ENCODE measurements around the gene GRIK3. TPM values are rescaled to one million over a fixed set of nuclear protein-coding genes. Genes with fewer than 3 reads are reported as not detected.

GRIK3 gene
- total RNA-seq, 1 experiment from 2014 or later, result 5.5 TPM

GRCh38 chr1:36792292-36792691 is 242.0 kb downstream of the GRIK3 start (continued):
- no peak for TF ChIP-seq ZNF317 (CRISPR knock-in tag; IDR thresholded peaks at IDR 0.05; ENCODE audit: borderline replicate concordance, low read depth)
- TF ChIP-seq ZNF232 (CRISPR knock-in tag; IDR thresholded peaks at IDR 0.05), result no peak

- CTCF ChIA-PET, result interaction anchor here (1.3 kb wide), 1 partner anchor 274 kb away, joined by 4 read pairs; no protein-coding TSS in a partner anchor
- ATAC-seq, result no peak
These were observed 244.1 kb downstream of the GRIK3 start for GRCh38 chr1:36790191-36790590.

GRCh38 chr1:36789535-36789934 is 244.8 kb downstream of the GRIK3 start:
- ChIA-PET CTCF (interaction anchor here (0.5 to 1.7 kb wide), 3 partner anchors 53 to 273 kb away, joined by 3 to 4 read pairs (median 3); no protein-coding TSS in a partner anchor), POLR2A (interaction anchor here (1.3 kb wide), 1 partner anchor 37 kb away, joined by 3 read pairs; no protein-coding TSS in a partner anchor)
- no peak for ATAC-seq
- no peak for TF ChIP-seq SOX15 (CRISPR knock-in tag; IDR thresholded peaks at IDR 0.05)
- TF ChIP-seq IRF1 (CRISPR knock-in tag; IDR thresholded peaks at IDR 0.05), result no peak
- TF ChIP-seq E2F5 (CRISPR knock-in tag; IDR thresholded peaks at IDR 0.05), result no peak
- TF ChIP-seq ARID4B (CRISPR knock-in tag; IDR thresholded peaks at IDR 0.05; ENCODE audit: borderline replicate concordance), result no peak
- TF ChIP-seq ZNF219 (CRISPR knock-in tag; IDR thresholded peaks at IDR 0.05; ENCODE audit: borderline replicate concordance), result no peak
- TF ChIP-seq TEAD1 (CRISPR knock-in tag; IDR thresholded peaks at IDR 0.05), result no peak
- TF ChIP-seq MAX (CRISPR knock-in tag; IDR thresholded peaks at IDR 0.05), result no peak
- TF ChIP-seq IRF2 (CRISPR knock-in tag; IDR thresholded peaks at IDR 0.05; ENCODE audit: borderline replicate concordance, low read depth), result no peak
- no peak for TF ChIP-seq ZNF263 (CRISPR knock-in tag; IDR thresholded peaks at IDR 0.05; ENCODE audit: low read depth)
- TF ChIP-seq HMGA2 (CRISPR knock-in tag; IDR thresholded peaks at IDR 0.05), result no peak
- no peak for TF ChIP-seq ZNF232 (CRISPR knock-in tag; IDR thresholded peaks at IDR 0.05)
- TF ChIP-seq SMAD3 (CRISPR knock-in tag; IDR thresholded peaks at IDR 0.05; ENCODE audit: borderline replicate concordance), result no peak
- no peak for TF ChIP-seq PRRX2 (CRISPR knock-in tag; IDR thresholded peaks at IDR 0.05)
- TF ChIP-seq JUN (CRISPR knock-in tag; IDR thresholded peaks at IDR 0.05), result no peak
- no peak for TF ChIP-seq ATF2 (CRISPR knock-in tag; IDR thresholded peaks at IDR 0.05; ENCODE audit: borderline replicate concordance, low read depth)
- TF ChIP-seq ZMAT4 (CRISPR knock-in tag; IDR thresholded peaks at IDR 0.05), result no peak
- TF ChIP-seq SP1 (CRISPR knock-in tag; conservative IDR thresholded peaks at IDR 0.05), result no peak
- TF ChIP-seq NR1H2 (CRISPR knock-in tag; IDR thresholded peaks at IDR 0.05), result no peak

More at GRCh38 chr1:36790191-36790590, 244.1 kb downstream of the GRIK3 start:
- TF ChIP-seq CBFB (CRISPR knock-in tag; IDR thresholded peaks at IDR 0.05; ENCODE audit: low read depth), result no peak
- TF ChIP-seq FOXJ3 (CRISPR knock-in tag; IDR thresholded peaks at IDR 0.05; ENCODE audit: borderline replicate concordance), result no peak
- TF ChIP-seq ELF4 (CRISPR knock-in tag; IDR thresholded peaks at IDR 0.05; ENCODE audit: low read depth), result no peak
- no peak for TF ChIP-seq ZNF232 (CRISPR knock-in tag; IDR thresholded peaks at IDR 0.05)
- TF ChIP-seq IRF2 (CRISPR knock-in tag; IDR thresholded peaks at IDR 0.05; ENCODE audit: borderline replicate concordance, low read depth), result no peak
- no peak for TF ChIP-seq ZNF121 (CRISPR knock-in tag; IDR thresholded peaks at IDR 0.05)
- no peak for TF ChIP-seq ZNF671 (CRISPR knock-in tag; IDR thresholded peaks at IDR 0.05)
- no peak for TF ChIP-seq NR1H2 (CRISPR knock-in tag; IDR thresholded peaks at IDR 0.05)
- TF ChIP-seq NFE2L1 (CRISPR knock-in tag; IDR thresholded peaks at IDR 0.05), result no peak
- TF ChIP-seq NR2C2 (CRISPR knock-in tag; IDR thresholded peaks at IDR 0.05), result no peak
- TF ChIP-seq ATF2 (CRISPR knock-in tag; IDR thresholded peaks at IDR 0.05; ENCODE audit: borderline replicate concordance, low read depth), result no peak
- no peak for TF ChIP-seq GTF2I (CRISPR knock-in tag; conservative IDR thresholded peaks at IDR 0.05)
- H3K4me3 Mint-ChIP-seq, result no peak overlapping the region
- H3K27ac Mint-ChIP-seq, result no peak overlapping the region
- POLR2A ChIA-PET, result no interaction called here
- H3K36me3 Mint-ChIP-seq, result no peaks in the 10 kb centered on the region
- no peak for DNase-seq (ENCODE audit: low spot score)
- peaks cover 9% of the 10 kb centered on the region for H3K4me1 Mint-ChIP-seq
- H3K27me3 Mint-ChIP-seq (ENCODE audit: low read depth), result peaks cover 5% of the 10 kb centered on the region; the same call in 1 of the 2 replicates
- H3K9me3 Mint-ChIP-seq, result peaks cover 11% of the 10 kb centered on the region; the same call in 1 of the 2 replicates

More at GRCh38 chr1:36789535-36789934, 244.8 kb downstream of the GRIK3 start:
- Mint-ChIP-seq H3K9me3 (peaks cover 11% of the 10 kb centered on the region; the same call in 1 of the 2 replicates), H3K4me1 (peaks cover 9% of the 10 kb centered on the region), H3K27ac (no peak overlapping the region), H3K27me3 (ENCODE audit: low read depth) (peaks cover 5% of the 10 kb centered on the region; the same call in 1 of the 2 replicates), H3K4me3 (no peak overlapping the region), H3K36me3 (no peaks in the 10 kb centered on the region)
- DNase-seq (ENCODE audit: low spot score), result no peak

All from WTC11 (cell line).